ENCODE measurements around the gene CACNA2D2.

GRCh38 chr3:50338965-50339364 is 164.5 kb downstream of the CACNA2D2 start:
- TF ChIP-seq ETV6 (CRISPR knock-in tag; IDR thresholded peaks at IDR 0.05), result no peak
- TF ChIP-seq CTCF (IDR thresholded peaks at IDR 0.05), result no peak
- TF ChIP-seq ESRRA (CRISPR knock-in tag; IDR thresholded peaks at IDR 0.05; ENCODE audit: borderline replicate concordance), result no peak
- no peak for TF ChIP-seq ZNF281 (CRISPR knock-in tag; IDR thresholded peaks at IDR 0.05)
- TF ChIP-seq ZNF232 (CRISPR knock-in tag; IDR thresholded peaks at IDR 0.05), result no peak
- no peak for TF ChIP-seq USF2 (CRISPR knock-in tag; IDR thresholded peaks at IDR 0.05)
- TF ChIP-seq ATF1 (CRISPR knock-in tag; IDR thresholded peaks at IDR 0.05), result no peak
